Caco-2 (cell line): ENCODE data around the gene WASHC4. TPM values are rescaled to one million over a fixed set of nuclear protein-coding genes. Genes with fewer than 3 reads are reported as not detected.

Experiments used
- BruUV-seq: library from RNA; stranded (reverse); fragments of 400-500 nt; replicated peaks from 2 replicates; lab custom pipeline; 2021; lab: Mats Ljungman, UMichigan
- CTCF ChIA-PET: fragments of 300-600 bp; sonication (Branson Sonifier 250); formaldehyde crosslinking; loops from one replicate; lab custom pipeline; 2022; ENCODE audit warnings: antibody characterized with exemption; lab: Charles Lee
- POLR2A ChIA-PET: fragments of 300-600 bp; sonication (Branson Sonifier 250); formaldehyde crosslinking; loops from one replicate; lab custom pipeline; 2022; ENCODE audit warnings: antibody characterized with exemption; lab: Charles Lee
- DNase-seq, 2 experiments: peaks; one replicate each; pipeline versions ENCODE4 v3.0.0 to v3.0.0-alpha.2; 2020 to 2022
- H3K27me3 ChIP-seq: replicated peaks from 2 replicates; pipeline ENCODE4 v1.6.0; 2011; ENCODE audit warnings: low read length; ENCODE audit not compliant: control insufficient read depth, insufficient read depth
- H3K36me3 ChIP-seq: 2 replicates; pipeline ENCODE4 v1.5.1; 2011; ENCODE audit warnings: low read length; ENCODE audit not compliant: control insufficient read depth, insufficient read depth
- H3K4me1 ChIP-seq: fragments of 250-450 bp; sonication (Bioruptor Pico); 2 replicates; pipeline ENCODE4 v1.5.1; 2020; ENCODE audit warnings: mild to moderate bottlenecking
- H3K4me3 ChIP-seq: 2 replicates; pipeline ENCODE4 v1.5.1; 2011; ENCODE audit warnings: low read depth, mild to moderate bottlenecking, control low read depth, low read length
- H3K9me3 ChIP-seq: fragments of 250-450 bp; sonication (Bioruptor Pico); 2 replicates; pipeline ENCODE4 v1.5.1; 2020; ENCODE audit warnings: mild to moderate bottlenecking, moderate library complexity
- H3K27ac Mint-ChIP-seq: one replicate; pipeline ENCODE4 v1.8.0; 2022; ENCODE audit warnings: mixed read lengths; ENCODE audit not compliant: unreplicated experiment
- H3K27me3 Mint-ChIP-seq: one replicate; pipeline ENCODE4 v1.8.0; 2022; ENCODE audit warnings: mixed read lengths; ENCODE audit not compliant: insufficient read depth, unreplicated experiment
- H3K36me3 Mint-ChIP-seq: one replicate; pipeline ENCODE4 v1.8.0; 2022; ENCODE audit warnings: mild to moderate bottlenecking, mixed read lengths; ENCODE audit not compliant: insufficient read depth, unreplicated experiment
- H3K4me1 Mint-ChIP-seq: one replicate; pipeline ENCODE4 v1.8.0; 2022; ENCODE audit warnings: low read depth, mixed read lengths; ENCODE audit not compliant: unreplicated experiment
- H3K4me3 Mint-ChIP-seq: one replicate; pipeline ENCODE4 v1.8.0; 2022; ENCODE audit warnings: mild to moderate bottlenecking, moderate library complexity, mixed read lengths; ENCODE audit not compliant: unreplicated experiment
- H3K9me3 Mint-ChIP-seq: one replicate; pipeline ENCODE4 v1.8.0; 2022; ENCODE audit warnings: mixed read lengths; ENCODE audit not compliant: unreplicated experiment
- intact Hi-C: fragments of 100-400 bp; cut with micrococcal nuclease; formaldehyde crosslinking; loops from one replicate; pipeline ENCODE4 v1.10.0; 2022; ENCODE audit not compliant: unreplicated experiment
- total RNA-seq: library from RNA; stranded (reverse); gene quantifications from 2 replicates; pipeline ENCODE4 v1.2.3, GENCODE V29; 2022
- TF ChIP-seq, protein P1 (sequence below), 2 experiments: fragments of 200-600 bp in 1 of 2; IDR thresholded peaks; 1 replicate in 1 of 2; 2 replicates in 1 of 2; pipeline versions ENCODE4 v1.5.1 to v1.8.0; 2011 to 2022; ENCODE audit warnings: antibody characterized with exemption in 1 of 2, control low read depth in 1 of 2, inconsistent platforms in 1 of 2, low read depth in 1 of 2, low read length in 1 of 2, mild to moderate bottlenecking in 1 of 2, moderate library complexity in 1 of 2; ENCODE audit not compliant: insufficient read depth in 1 of 2, severe bottlenecking in 1 of 2, unreplicated experiment in 1 of 2

WASHC4 gene
- total RNA-seq, 1 experiment from 2014 or later: 41.0 TPM

DNA sequence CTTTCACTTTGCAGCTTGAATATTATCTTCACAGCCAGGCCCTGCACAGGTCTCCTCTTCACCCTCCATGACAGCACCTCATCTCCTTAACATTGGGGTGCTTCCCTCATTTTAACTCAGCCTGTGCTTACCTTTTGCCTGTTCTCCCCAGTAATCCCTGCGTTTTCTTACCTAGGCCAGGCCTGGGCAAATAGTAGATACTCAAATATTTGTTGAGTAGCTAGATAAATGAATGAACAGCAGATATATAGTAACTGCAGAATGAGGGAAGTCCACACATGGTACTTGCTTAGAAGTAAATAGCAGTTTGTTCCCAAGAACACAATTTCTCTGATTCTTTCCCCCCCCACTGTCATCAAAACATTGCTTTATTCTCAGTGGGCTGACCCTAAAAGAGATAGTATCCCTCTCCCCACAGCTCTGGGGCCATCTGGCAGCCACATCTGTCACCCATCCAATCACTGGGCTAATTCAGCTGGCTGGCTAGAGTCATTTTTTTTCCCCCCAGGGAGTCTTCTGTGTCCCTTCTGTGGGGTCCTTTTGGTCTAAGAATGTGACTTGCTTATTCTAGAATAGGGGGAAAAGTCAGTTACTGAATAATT, 85.2 kb downstream of the WASHC4 start:
- Mint-ChIP-seq H3K9me3 (no peaks in the 10 kb centered on the region), H3K27ac (no peak overlapping the region), H3K4me1 (peaks cover 13% of the 10 kb centered on the region), H3K36me3 (peaks cover 63% of the 10 kb centered on the region), H3K27me3 (no peaks in the 10 kb centered on the region), H3K4me3 (no peak overlapping the region)
- Histone ChIP-seq H3K27me3 (no peaks in the 10 kb centered on the region), H3K36me3 (peaks cover 5% of the 10 kb centered on the region; the same call in 1 of the 2 replicates), H3K9me3 (no peaks in the 10 kb centered on the region), H3K4me1 (peaks cover 8% of the 10 kb centered on the region), H3K4me3 (no peak overlapping the region)
- ChIA-PET POLR2A (no interaction called here), CTCF (no interaction called here)
- TF ChIP-seq, protein P1, sequence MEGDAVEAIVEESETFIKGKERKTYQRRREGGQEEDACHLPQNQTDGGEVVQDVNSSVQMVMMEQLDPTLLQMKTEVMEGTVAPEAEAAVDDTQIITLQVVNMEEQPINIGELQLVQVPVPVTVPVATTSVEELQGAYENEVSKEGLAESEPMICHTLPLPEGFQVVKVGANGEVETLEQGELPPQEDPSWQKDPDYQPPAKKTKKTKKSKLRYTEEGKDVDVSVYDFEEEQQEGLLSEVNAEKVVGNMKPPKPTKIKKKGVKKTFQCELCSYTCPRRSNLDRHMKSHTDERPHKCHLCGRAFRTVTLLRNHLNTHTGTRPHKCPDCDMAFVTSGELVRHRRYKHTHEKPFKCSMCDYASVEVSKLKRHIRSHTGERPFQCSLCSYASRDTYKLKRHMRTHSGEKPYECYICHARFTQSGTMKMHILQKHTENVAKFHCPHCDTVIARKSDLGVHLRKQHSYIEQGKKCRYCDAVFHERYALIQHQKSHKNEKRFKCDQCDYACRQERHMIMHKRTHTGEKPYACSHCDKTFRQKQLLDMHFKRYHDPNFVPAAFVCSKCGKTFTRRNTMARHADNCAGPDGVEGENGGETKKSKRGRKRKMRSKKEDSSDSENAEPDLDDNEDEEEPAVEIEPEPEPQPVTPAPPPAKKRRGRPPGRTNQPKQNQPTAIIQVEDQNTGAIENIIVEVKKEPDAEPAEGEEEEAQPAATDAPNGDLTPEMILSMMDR (IDR thresholded peaks at IDR 0.05; ENCODE audit: insufficient read depth in 1 of 2, low read depth in 1 of 2, low read length in 1 of 2, severe bottlenecking in 1 of 2, unreplicated experiment in 1 of 2): no peak
- DNase-seq: no peak
- no TSS peak for BruUV-seq
- intact Hi-C loops: no loop called here

DNA sequence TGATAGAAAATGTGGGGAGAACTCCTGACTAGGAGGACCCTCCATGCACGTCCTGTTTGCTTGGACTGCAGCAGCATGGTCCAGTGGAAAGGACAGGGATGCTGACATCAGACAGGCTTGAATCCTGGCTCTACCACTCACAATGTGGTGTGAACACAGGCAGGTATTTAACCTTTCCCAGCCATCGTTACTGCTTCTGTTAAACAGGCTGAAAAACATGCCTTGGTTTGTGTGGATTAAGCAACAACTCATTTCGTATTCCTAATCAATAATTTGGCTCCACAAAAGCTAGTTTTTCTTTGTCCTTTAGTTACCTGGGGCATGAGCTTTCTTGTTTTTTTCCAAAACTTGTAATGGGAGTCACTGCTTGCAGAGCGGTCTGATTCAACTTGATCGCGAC, 87.4 kb downstream of the WASHC4 start:
- ChIA-PET POLR2A (no interaction called here), CTCF (no interaction called here)
- Mint-ChIP-seq H3K9me3 (no peaks in the 10 kb centered on the region), H3K27ac (no peak overlapping the region), H3K4me1 (peaks cover 13% of the 10 kb centered on the region), H3K36me3 (peaks cover 54% of the 10 kb centered on the region), H3K4me3 (no peak overlapping the region), H3K27me3 (no peaks in the 10 kb centered on the region)
- H3K36me3 ChIP-seq: peaks cover 7% of the 10 kb centered on the region
- peaks cover 8% of the 10 kb centered on the region for H3K4me1 ChIP-seq
- no peaks in the 10 kb centered on the region for H3K27me3 ChIP-seq
- no peak overlapping the region for H3K4me3 ChIP-seq
- BruUV-seq: no TSS peak
- H3K9me3 ChIP-seq: no peaks in the 10 kb centered on the region
- no peak for DNase-seq
- intact Hi-C loops: loop anchor here (5.0 kb wide), 1 partner anchor 187 kb away; no protein-coding TSS in a partner anchor
- TF ChIP-seq, protein P1 (IDR thresholded peaks at IDR 0.05; ENCODE audit: insufficient read depth in 1 of 2, low read depth in 1 of 2, low read length in 1 of 2, severe bottlenecking in 1 of 2, unreplicated experiment in 1 of 2): no peak

DNA sequence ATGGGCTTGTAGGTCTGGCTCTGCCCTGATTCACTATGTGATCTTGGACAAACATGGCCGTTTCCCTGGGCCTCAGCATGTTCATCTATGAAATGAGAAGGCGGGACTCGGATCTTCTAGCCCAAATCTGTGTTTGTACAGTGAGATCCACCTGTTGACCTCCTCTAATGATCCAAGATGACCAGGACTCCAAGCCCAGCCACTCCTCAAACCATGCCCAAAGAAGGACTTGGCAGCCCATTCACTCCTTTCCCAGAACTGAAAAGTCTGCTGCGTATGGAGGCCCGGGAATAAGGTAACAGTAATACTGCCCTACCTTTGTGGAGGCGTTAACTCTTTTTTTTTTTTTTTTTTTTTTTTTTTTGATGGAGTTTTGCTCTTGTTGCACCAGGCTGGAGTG, 88.6 kb downstream of the WASHC4 start:
- ChIA-PET POLR2A (no interaction called here), CTCF (interaction anchor here (0.7 kb wide), 1 partner anchor 36 kb away, joined by 6 read pairs; no protein-coding TSS in a partner anchor)
- peaks cover 9% of the 10 kb centered on the region for H3K36me3 ChIP-seq
- H3K4me1 Mint-ChIP-seq: peaks cover 13% of the 10 kb centered on the region
- no peaks in the 10 kb centered on the region for H3K27me3 Mint-ChIP-seq
- intact Hi-C loops: loop anchor here (5.0 kb wide), 1 partner anchor 186 kb away; no protein-coding TSS in a partner anchor
- no peaks in the 10 kb centered on the region for H3K9me3 ChIP-seq
- no peak for DNase-seq
- no peaks in the 10 kb centered on the region for H3K27me3 ChIP-seq
- no peak overlapping the region for H3K27ac Mint-ChIP-seq
- peaks cover 45% of the 10 kb centered on the region for H3K36me3 Mint-ChIP-seq
- no peak overlapping the region for H3K4me3 Mint-ChIP-seq
- TF ChIP-seq, protein P1 (IDR thresholded peaks at IDR 0.05; ENCODE audit: insufficient read depth in 1 of 2, low read depth in 1 of 2, low read length in 1 of 2, severe bottlenecking in 1 of 2, unreplicated experiment in 1 of 2): no peak
- H3K4me1 ChIP-seq: peaks cover 8% of the 10 kb centered on the region
- no peaks in the 10 kb centered on the region for H3K9me3 Mint-ChIP-seq
- no peak overlapping the region for H3K4me3 ChIP-seq
- BruUV-seq: no TSS peak
